CD8-positive, alpha-beta memory T cell (primary cell): Measurements from ENCODE around the gene HIF1A. TPM values are rescaled to one million over a fixed set of nuclear protein-coding genes. Genes with fewer than 3 reads are reported as not detected.
A peak's percentile ranks its signal among the peaks of the same experiment; 100 is the strongest.

Experiments
- CTCF ChIA-PET: fragments of 350-600 bp; sonication (Branson Sonifier 250); formaldehyde crosslinking; loops from one replicate; lab custom pipeline; 2021; ENCODE audit warnings: antibody characterized with exemption; lab: Charles Lee
- POLR2A ChIA-PET: fragments of 350-600 bp; sonication (Branson Sonifier 250); formaldehyde crosslinking; loops from one replicate; lab custom pipeline; 2021; ENCODE audit warnings: antibody characterized with exemption; lab: Charles Lee
- DNase-seq, 5 donors: peaks; one replicate each; pipeline versions ENCODE4 v3.0.0 to v3.0.0-alpha.2; 2020 to 2022; ENCODE audit warnings: mixed read lengths in 1 of 5
- H3K27ac ChIP-seq: one replicate; pipeline ENCODE4 v1.7.0; 2013; ENCODE audit warnings: low read depth, mild to moderate bottlenecking, low read length, moderate library complexity
- H3K27me3 ChIP-seq: 2 replicates; pipeline ENCODE4 v1.7.0; 2013; ENCODE audit warnings: low read length, mild to moderate bottlenecking; ENCODE audit not compliant: insufficient read depth, poor library complexity, severe bottlenecking
- H3K36me3 ChIP-seq: 2 replicates; pipeline ENCODE4 v1.7.0; 2013; ENCODE audit warnings: mild to moderate bottlenecking, low read length, moderate library complexity; ENCODE audit not compliant: insufficient read depth
- H3K4me1 ChIP-seq: 2 replicates; pipeline ENCODE4 v1.7.0; 2013; ENCODE audit warnings: mild to moderate bottlenecking, low read length, moderate library complexity; ENCODE audit not compliant: insufficient read depth
- H3K4me3 ChIP-seq: 2 replicates; pipeline ENCODE4 v1.7.0; 2013; ENCODE audit warnings: mild to moderate bottlenecking, low read length
- H3K9me3 ChIP-seq: 2 replicates; pipeline ENCODE4 v1.7.0; 2013; ENCODE audit warnings: mild to moderate bottlenecking, low read length
- H3K27ac Mint-ChIP-seq, 8 donors: one replicate each; pipeline ENCODE4 v1.8.0; 2020 to 2021; ENCODE audit warnings: mixed read lengths in 8 of 8, mild to moderate bottlenecking in 6 of 8, inconsistent platforms in 3 of 8, moderate library complexity in 3 of 8
- H3K27me3 Mint-ChIP-seq, 2 donors: one replicate each; pipeline ENCODE4 v1.8.0; 2020 to 2021; ENCODE audit warnings: mixed read lengths in 2 of 2, mild to moderate bottlenecking in 1 of 2, moderate library complexity in 1 of 2
- H3K36me3 Mint-ChIP-seq, 3 donors: one replicate each; pipeline ENCODE4 v1.8.0; 2020 to 2021; ENCODE audit warnings: mixed read lengths in 3 of 3, inconsistent platforms in 1 of 3, mild to moderate bottlenecking in 1 of 3
- H3K4me1 Mint-ChIP-seq, 3 donors: one replicate each; pipeline ENCODE4 v1.8.0; 2020 to 2021; ENCODE audit warnings: mixed read lengths in 3 of 3, inconsistent platforms in 1 of 3, mild to moderate bottlenecking in 1 of 3
- H3K4me3 Mint-ChIP-seq, 7 donors: one replicate each; pipeline ENCODE4 v1.8.0; 2020 to 2021; ENCODE audit warnings: mixed read lengths in 7 of 7, mild to moderate bottlenecking in 6 of 7, moderate library complexity in 4 of 7, inconsistent platforms in 2 of 7
- H3K9me3 Mint-ChIP-seq, 5 donors: one replicate each; pipeline ENCODE4 v1.8.0; 2020 to 2022; ENCODE audit warnings: mixed read lengths in 5 of 5, mild to moderate bottlenecking in 3 of 5, moderate library complexity in 2 of 5, inconsistent platforms in 1 of 5
- polyA plus RNA-seq: library from polyadenylated mRNA; unstranded; fragments of 300-500 nt; fragmentation: Illumina TruSeq; gene quantifications from one replicate; pipeline ENCODE4 v1.2.3, GENCODE V29; 2021
- total RNA-seq, 2 experiments: library from RNA; stranded (reverse); gene quantifications; one replicate each; pipeline ENCODE4 v1.2.3, GENCODE V29; 2021

The HIF1A gene
- total and polyA plus RNA-seq, 3 experiments from 2014 or later = 49.6 to 139 (median 130) TPM

GRCh38 chr14:61720294-61720661 lies 25.0 kb downstream of the HIF1A start:
- ChIA-PET CTCF (interaction anchor here (0.6 to 1.6 kb wide), 7 partner anchors 10 to 427 kb away, joined by 3 to 6 read pairs (median 4); no protein-coding TSS in a partner anchor), POLR2A (interaction anchor here (0.5 to 1.3 kb wide), 4 partner anchors 9 to 448 kb away, joined by 3 to 8 read pairs (median 6); partner anchors contain the start of gene HIF1A)
- H3K36me3 Mint-ChIP-seq = peaks cover 0 to 34% (median 8%) of the 10 kb centered on the region in 3 donors
- Histone ChIP-seq H3K36me3 (peaks cover 12% of the 10 kb centered on the region), H3K27me3 (no peaks in the 10 kb centered on the region), H3K27ac (no peak overlapping the region), H3K4me1 (peaks cover 46% of the 10 kb centered on the region), H3K9me3 (no peaks in the 10 kb centered on the region), H3K4me3 (no peak overlapping the region)
- H3K4me1 Mint-ChIP-seq = peaks cover 57 to 81% (median 79%) of the 10 kb centered on the region in 3 donors
- peak overlapping the region in 3 of 7 donors; percentile 19 to 54 (median 30) for H3K4me3 Mint-ChIP-seq
- peak overlapping the region in 7 of 8 donors; percentile 2 to 89 (median 60) for H3K27ac Mint-ChIP-seq
- no peaks in the 10 kb centered on the region for H3K9me3 Mint-ChIP-seq
- no peak for DNase-seq
- H3K27me3 Mint-ChIP-seq = no peaks in the 10 kb centered on the region

- Histone ChIP-seq H3K9me3 (no peaks in the 10 kb centered on the region), H3K27me3 (no peaks in the 10 kb centered on the region), H3K4me1 (peaks cover 41% of the 10 kb centered on the region), H3K4me3 (no peak overlapping the region), H3K36me3 (peaks cover 12% of the 10 kb centered on the region), H3K27ac (no peak overlapping the region)
- CTCF ChIA-PET = interaction anchor here (1.4 to 1.6 kb wide), 3 partner anchors 14 to 427 kb away, joined by 3 to 6 read pairs (median 6); no protein-coding TSS in a partner anchor
- Mint-ChIP-seq H3K27ac (peak overlapping the region in 4 of 8 donors; percentile 6 to 89 (median 66)), H3K36me3 (peaks cover 0 to 37% (median 8%) of the 10 kb centered on the region in 3 donors), H3K9me3 (no peaks in the 10 kb centered on the region), H3K4me3 (peak overlapping the region in 1 of 7 donors; percentile 16), H3K4me1 (peaks cover 54 to 76% (median 74%) of the 10 kb centered on the region in 3 donors), H3K27me3 (no peaks in the 10 kb centered on the region)
- POLR2A ChIA-PET = interaction anchor here (1.3 kb wide), 2 partner anchors 9 to 26 kb away, joined by 4 to 8 read pairs; partner anchors contain the start of gene HIF1A
- no peak for DNase-seq
These were observed 25.4 kb downstream of the HIF1A start for GRCh38 chr14:61720741-61721140.

- Mint-ChIP-seq H3K27me3 (no peaks in the 10 kb centered on the region), H3K9me3 (no peaks in the 10 kb centered on the region), H3K4me1 (peaks cover 28 to 55% (median 42%) of the 10 kb centered on the region in 3 donors), H3K27ac (peak overlapping the region in 5 of 8 donors; percentile 6 to 64 (median 21)), H3K36me3 (peaks cover 0 to 68% (median 17%) of the 10 kb centered on the region in 3 donors), H3K4me3 (no peak overlapping the region)
- Histone ChIP-seq H3K4me3 (no peak overlapping the region), H3K27me3 (no peaks in the 10 kb centered on the region), H3K9me3 (no peaks in the 10 kb centered on the region), H3K36me3 (peaks cover 16% of the 10 kb centered on the region), H3K27ac (no peak overlapping the region), H3K4me1 (peaks cover 17% of the 10 kb centered on the region)
- DNase-seq = no peak
- POLR2A ChIA-PET = no interaction called here
- CTCF ChIA-PET = no interaction called here
These were observed 28.8 kb downstream of the HIF1A start for GRCh38 chr14:61724133-61724532.

- no peak overlapping the region for H3K4me3 Mint-ChIP-seq
- Histone ChIP-seq H3K4me3 (no peak overlapping the region), H3K4me1 (peaks cover 7% of the 10 kb centered on the region), H3K27ac (no peak overlapping the region), H3K27me3 (no peaks in the 10 kb centered on the region), H3K9me3 (no peaks in the 10 kb centered on the region), H3K36me3 (peaks cover 31% of the 10 kb centered on the region)
- ChIA-PET CTCF (no interaction called here), POLR2A (no interaction called here)
- H3K4me1 Mint-ChIP-seq = peaks cover 22 to 38% (median 26%) of the 10 kb centered on the region in 3 donors
- H3K27me3 Mint-ChIP-seq = no peaks in the 10 kb centered on the region
- DNase-seq = no peak
- H3K36me3 Mint-ChIP-seq = peaks cover 0 to 80% (median 14%) of the 10 kb centered on the region in 3 donors
- peak overlapping the region in 4 of 8 donors; percentile 8 to 82 (median 38) for H3K27ac Mint-ChIP-seq
- no peaks in the 10 kb centered on the region for H3K9me3 Mint-ChIP-seq
These were observed 31.7 kb downstream of the HIF1A start for GRCh38 chr14:61726778-61727658.

GRCh38 chr14:61730756-61731373 lies 35.6 kb downstream of the HIF1A start:
- POLR2A ChIA-PET = interaction anchor here (0.7 kb wide), 1 partner anchor 227 kb away, joined by 3 read pairs; no protein-coding TSS in a partner anchor

GRCh38 chr14:61733972-61734371 lies 38.7 kb downstream of the HIF1A start:
- no peaks in the 10 kb centered on the region for H3K9me3 Mint-ChIP-seq
- Histone ChIP-seq H3K27me3 (no peaks in the 10 kb centered on the region), H3K27ac (no peak overlapping the region), H3K36me3 (peaks cover 59% of the 10 kb centered on the region), H3K4me3 (no peak overlapping the region), H3K4me1 (peaks cover 7% of the 10 kb centered on the region), H3K9me3 (no peaks in the 10 kb centered on the region)
- no peaks in the 10 kb centered on the region for H3K27me3 Mint-ChIP-seq
- DNase-seq = no peak
- H3K36me3 Mint-ChIP-seq = peaks cover 14 to 83% (median 15%) of the 10 kb centered on the region in 3 donors
- CTCF ChIA-PET = interaction anchor here (0.8 to 2.6 kb wide), 6 partner anchors 14 to 465 kb away, joined by 3 to 6 read pairs (median 4); no protein-coding TSS in a partner anchor
- POLR2A ChIA-PET = no interaction called here
- no peak overlapping the region for H3K4me3 Mint-ChIP-seq
- H3K4me1 Mint-ChIP-seq = peaks cover 7 to 11% (median 10%) of the 10 kb centered on the region in 3 donors
- no peak overlapping the region for H3K27ac Mint-ChIP-seq

More at GRCh38 chr14:61730756-61731373, 35.6 kb downstream of the HIF1A start:
- Histone ChIP-seq H3K27ac (no peak overlapping the region), H3K4me1 (peaks cover 7% of the 10 kb centered on the region), H3K27me3 (no peaks in the 10 kb centered on the region), H3K4me3 (no peak overlapping the region), H3K36me3 (peaks cover 48% of the 10 kb centered on the region), H3K9me3 (no peaks in the 10 kb centered on the region)
- H3K9me3 Mint-ChIP-seq = no peaks in the 10 kb centered on the region
- no peaks in the 10 kb centered on the region for H3K27me3 Mint-ChIP-seq
- H3K36me3 Mint-ChIP-seq = peaks cover 11 to 85% (median 18%) of the 10 kb centered on the region in 3 donors
- peak overlapping the region in 5 of 8 donors; percentile 55 to 77 (median 66) for H3K27ac Mint-ChIP-seq
- peaks cover 7 to 21% (median 11%) of the 10 kb centered on the region in 3 donors for H3K4me1 Mint-ChIP-seq
- H3K4me3 Mint-ChIP-seq = no peak overlapping the region
- CTCF ChIA-PET = interaction anchor here (0.9 to 2.4 kb wide), 12 partner anchors 11 to 275 kb away, joined by 3 to 6 read pairs (median 3); no protein-coding TSS in a partner anchor
- DNase-seq = peak in 2 of 5 donors; percentile 10 to 28

- CTCF ChIA-PET = no interaction called here
- Histone ChIP-seq H3K9me3 (no peaks in the 10 kb centered on the region), H3K36me3 (peaks cover 49% of the 10 kb centered on the region), H3K27ac (no peak overlapping the region), H3K27me3 (no peaks in the 10 kb centered on the region), H3K4me3 (no peak overlapping the region), H3K4me1 (no peaks in the 10 kb centered on the region)
- no peaks in the 10 kb centered on the region for H3K9me3 Mint-ChIP-seq
- POLR2A ChIA-PET = interaction anchor here (0.6 to 1.2 kb wide), 2 partner anchors 13 to 184 kb away, joined by 3 to 6 read pairs; no protein-coding TSS in a partner anchor
- no peaks in the 10 kb centered on the region for H3K27me3 Mint-ChIP-seq
- H3K27ac Mint-ChIP-seq = peak overlapping the region in 2 of 8 donors; percentile 58 to 68
- H3K4me3 Mint-ChIP-seq = no peak overlapping the region
- no peak for DNase-seq
- H3K4me1 Mint-ChIP-seq = no peaks in the 10 kb centered on the region
- peaks cover 18 to 83% (median 18%) of the 10 kb centered on the region in 3 donors for H3K36me3 Mint-ChIP-seq
These were observed 41.4 kb downstream of the HIF1A start for GRCh38 chr14:61736751-61737150.
